Measurements from ENCODE around the gene CST5.

DNA sequence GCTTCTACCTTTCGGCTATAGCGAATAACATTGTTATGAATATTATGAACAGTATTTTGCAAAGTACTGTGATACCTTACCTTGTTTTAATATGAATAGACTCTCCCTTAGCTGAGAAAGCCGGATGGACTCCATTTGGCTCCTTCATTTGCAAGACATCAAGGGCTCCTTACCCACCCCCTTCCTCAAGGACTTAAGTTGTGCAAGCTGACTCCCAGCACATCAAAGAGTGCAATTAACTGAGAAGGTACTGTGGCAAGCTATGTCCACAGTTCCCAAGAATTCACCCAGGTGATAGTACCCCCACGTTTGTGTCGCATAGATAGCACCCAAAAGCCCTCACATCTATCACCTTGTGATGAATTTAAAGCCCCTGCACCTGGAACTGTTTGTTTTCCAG lies 11.2 kb downstream of the CST5 start:
- TF ChIP-seq, protein P1, sequence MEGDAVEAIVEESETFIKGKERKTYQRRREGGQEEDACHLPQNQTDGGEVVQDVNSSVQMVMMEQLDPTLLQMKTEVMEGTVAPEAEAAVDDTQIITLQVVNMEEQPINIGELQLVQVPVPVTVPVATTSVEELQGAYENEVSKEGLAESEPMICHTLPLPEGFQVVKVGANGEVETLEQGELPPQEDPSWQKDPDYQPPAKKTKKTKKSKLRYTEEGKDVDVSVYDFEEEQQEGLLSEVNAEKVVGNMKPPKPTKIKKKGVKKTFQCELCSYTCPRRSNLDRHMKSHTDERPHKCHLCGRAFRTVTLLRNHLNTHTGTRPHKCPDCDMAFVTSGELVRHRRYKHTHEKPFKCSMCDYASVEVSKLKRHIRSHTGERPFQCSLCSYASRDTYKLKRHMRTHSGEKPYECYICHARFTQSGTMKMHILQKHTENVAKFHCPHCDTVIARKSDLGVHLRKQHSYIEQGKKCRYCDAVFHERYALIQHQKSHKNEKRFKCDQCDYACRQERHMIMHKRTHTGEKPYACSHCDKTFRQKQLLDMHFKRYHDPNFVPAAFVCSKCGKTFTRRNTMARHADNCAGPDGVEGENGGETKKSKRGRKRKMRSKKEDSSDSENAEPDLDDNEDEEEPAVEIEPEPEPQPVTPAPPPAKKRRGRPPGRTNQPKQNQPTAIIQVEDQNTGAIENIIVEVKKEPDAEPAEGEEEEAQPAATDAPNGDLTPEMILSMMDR (IDR thresholded peaks at IDR 0.05; ENCODE audit: insufficient read depth, low read depth, low read length), result no peak
- no peak for TF ChIP-seq EZH2 (IDR thresholded peaks at IDR 0.05; ENCODE audit: insufficient read depth, low read length)
